HG02870 (cell line): ENCODE results near the gene LNX1.

Experiments
- ATAC-seq: cut with Tn5 transposase; IDR thresholded peaks from one replicate; pipeline ENCODE4 v1.9.1; 2021; ENCODE audit warnings: mild to moderate bottlenecking, moderate library complexity; ENCODE audit not compliant: unreplicated experiment

LNX1 gene

DNA sequence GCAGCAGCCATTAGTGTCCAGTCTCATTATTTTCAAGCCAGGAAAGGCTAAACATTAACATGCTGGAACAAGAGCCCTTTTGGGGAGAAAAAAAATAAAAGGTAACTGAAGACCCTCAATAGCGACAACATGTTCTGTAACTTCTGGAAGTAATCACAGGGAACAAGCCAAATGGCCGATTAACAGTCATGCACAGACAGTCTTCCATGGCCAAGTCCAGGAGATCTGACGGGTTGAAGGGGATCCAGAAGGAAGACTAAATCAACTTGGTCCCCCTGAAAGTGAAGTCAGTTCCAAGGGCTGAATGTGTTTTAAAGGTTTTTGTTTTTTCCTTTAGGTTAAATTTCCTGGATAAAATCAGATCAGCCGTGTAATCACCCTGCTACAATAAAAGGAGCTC is 52.5 kb downstream of the LNX1 start:
- no peak for ATAC-seq

DNA sequence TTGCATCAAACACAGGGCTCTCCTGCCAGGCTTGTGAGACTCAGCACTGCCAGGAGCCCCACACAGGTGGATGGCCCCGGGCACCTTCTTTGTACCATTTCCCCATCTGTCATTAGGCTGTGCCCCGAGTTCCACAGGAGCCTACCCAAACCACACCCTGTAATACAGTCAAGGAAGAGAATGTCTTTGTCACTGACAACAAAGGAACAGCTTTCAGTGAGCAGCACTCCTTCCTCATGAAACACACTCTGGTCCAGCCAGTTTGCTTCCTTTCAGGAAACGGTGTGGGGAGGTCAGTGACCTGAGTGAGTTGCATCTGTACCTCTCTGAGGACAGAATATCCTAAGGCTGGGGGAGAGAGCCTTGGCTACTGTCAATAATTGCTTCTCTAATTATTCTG is 53.7 kb downstream of the LNX1 start:
- ATAC-seq, result no peak

GRCh38 chr4:53536328-53536727 is 55.0 kb downstream of the LNX1 start:
- ATAC-seq, result no peak

DNA sequence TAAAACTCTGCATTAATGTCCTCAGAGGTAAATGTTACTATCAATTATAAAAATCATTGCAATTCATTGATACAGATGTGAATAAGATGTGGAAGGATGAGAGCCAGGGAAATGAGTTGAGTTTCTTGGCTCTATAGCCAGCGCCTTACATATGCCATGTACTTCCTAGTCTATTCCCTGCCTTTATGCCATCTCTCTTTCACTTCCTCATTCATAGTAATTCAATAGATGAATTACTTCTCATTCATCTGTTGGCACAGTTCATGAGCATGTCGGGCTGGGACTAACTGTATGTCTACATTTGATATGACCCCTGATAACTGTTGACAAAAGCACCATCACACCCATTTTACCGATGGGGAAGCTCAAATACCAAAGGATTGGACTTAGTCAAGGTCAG is 55.7 kb downstream of the LNX1 start:
- no peak for ATAC-seq

GRCh38 chr4:53534684-53535083 is 56.6 kb downstream of the LNX1 start:
- no peak for ATAC-seq

- ATAC-seq, result no peak
These were observed 58.8 kb downstream of the LNX1 start for GRCh38 chr4:53532521-53532920.

- no peak for ATAC-seq
These were observed 59.6 kb downstream of the LNX1 start for GRCh38 chr4:53531585-53532224.

DNA sequence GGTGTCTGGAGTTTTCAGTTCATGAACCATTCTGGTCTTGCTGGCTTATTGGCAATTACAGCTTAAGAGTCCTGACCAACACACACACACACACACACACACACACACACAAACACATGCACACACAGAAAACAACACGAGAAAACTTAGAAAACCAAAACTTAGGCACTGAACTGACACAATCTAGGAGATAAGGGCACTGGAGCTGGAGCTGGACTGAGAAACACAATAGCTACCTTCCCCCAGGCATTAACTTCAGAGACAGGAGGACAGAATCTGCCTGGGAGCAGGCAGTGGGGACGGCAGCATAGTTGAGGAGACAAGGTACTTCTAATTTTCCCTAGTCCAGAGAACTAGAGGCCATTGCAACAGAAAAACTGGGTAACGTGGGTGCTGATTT is 62.3 kb downstream of the LNX1 start:
- no peak for ATAC-seq

DNA sequence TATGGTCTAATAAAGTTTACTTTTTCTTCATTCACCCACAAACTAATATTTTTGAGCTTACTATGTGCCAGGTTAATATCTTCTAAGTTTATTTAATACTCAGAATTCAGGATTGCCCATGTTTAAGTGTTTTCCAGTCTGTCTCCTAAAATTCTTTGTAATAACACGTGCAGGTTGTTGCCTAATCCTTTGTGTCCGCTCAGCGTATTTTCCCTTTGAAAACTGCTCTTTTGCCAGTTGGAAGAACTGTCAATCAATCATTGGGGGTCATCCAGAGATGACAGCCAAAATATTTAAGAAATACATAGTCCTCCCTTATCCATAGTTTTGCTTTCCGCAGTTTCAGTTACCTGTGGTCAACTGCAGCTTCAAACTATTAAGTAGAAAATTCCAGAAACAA is 63.4 kb downstream of the LNX1 start:
- ATAC-seq, result no peak

- ATAC-seq, result no peak
These were observed 64.0 kb downstream of the LNX1 start for GRCh38 chr4:53527326-53527725.

GRCh38 chr4:53522334-53522733 is 69.0 kb downstream of the LNX1 start:
- ATAC-seq, result no peak

DNA sequence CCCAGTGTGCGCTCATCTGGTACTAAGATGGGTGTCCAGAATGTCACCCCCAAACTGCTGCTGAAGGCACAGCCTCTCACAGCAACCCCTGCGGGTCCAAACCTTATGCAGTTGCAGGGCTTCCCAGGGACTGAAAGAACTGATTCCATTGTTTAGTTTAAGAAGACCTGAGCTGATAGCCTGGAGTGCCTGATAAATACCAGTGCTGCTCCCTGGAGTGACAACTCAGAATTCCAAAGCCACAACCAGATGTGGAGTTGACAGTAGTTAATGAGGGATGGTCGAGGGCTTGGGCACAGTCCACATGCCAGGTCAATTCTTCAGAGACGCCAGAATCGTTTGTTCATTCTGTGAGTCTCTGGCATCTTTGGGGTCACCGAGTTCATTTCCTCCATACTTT is 71.2 kb downstream of the LNX1 start:
- ATAC-seq, result no peak

GRCh38 chr4:53518807-53519206 is 72.5 kb downstream of the LNX1 start:
- ATAC-seq, result no peak

DNA sequence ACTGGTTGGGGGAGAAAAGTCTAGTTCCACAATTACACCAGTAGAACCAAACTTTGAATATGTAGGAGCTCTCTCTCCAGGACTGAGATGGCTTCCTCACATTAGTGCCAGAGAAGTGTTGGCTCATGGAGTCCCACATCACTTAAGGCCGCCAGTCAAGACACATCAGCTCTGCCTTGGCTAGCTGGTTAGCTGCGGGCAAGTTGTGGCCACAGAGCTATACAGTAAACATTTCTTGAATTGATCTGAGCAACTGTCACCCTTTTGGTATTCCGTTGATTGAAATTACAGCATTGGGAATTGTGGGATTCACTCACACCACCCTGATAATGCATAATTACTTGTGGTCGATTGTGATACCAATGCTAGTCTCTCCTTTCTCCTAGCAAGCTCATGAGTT is 76.2 kb downstream of the LNX1 start:
- no peak for ATAC-seq

- ATAC-seq, result no peak
These were observed 76.8 kb downstream of the LNX1 start for GRCh38 chr4:53514509-53514908.

GRCh38 chr4:53512608-53513007 is 78.7 kb downstream of the LNX1 start:
- ATAC-seq, result no peak

- no peak for ATAC-seq
These were observed 80.3 kb downstream of the LNX1 start for GRCh38 chr4:53511014-53511413.

DNA sequence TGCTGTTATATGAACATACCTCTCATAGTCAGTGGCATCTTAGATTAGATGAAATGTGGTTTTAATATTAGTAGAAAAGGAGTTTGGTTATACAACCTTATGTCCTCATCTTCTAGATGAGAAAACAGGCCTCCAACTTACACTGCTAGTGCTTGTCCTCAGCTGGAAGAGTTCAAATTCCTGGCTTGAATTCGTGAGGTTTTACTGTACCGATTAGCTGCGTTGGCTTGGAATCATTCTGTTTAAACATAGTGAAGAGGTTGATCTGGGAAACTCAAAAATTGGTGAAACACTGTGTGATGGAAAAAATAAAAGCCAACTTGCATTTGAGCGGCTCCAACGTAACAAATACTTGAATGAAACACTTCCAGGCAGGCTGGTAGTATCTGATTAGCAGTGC is 81.0 kb downstream of the LNX1 start:
- ATAC-seq, result no peak

- ATAC-seq, result no peak
These were observed 82.8 kb downstream of the LNX1 start for GRCh38 chr4:53508446-53508845.

GRCh38 chr4:53507671-53508286 is 83.5 kb downstream of the LNX1 start:
- no peak for ATAC-seq

DNA sequence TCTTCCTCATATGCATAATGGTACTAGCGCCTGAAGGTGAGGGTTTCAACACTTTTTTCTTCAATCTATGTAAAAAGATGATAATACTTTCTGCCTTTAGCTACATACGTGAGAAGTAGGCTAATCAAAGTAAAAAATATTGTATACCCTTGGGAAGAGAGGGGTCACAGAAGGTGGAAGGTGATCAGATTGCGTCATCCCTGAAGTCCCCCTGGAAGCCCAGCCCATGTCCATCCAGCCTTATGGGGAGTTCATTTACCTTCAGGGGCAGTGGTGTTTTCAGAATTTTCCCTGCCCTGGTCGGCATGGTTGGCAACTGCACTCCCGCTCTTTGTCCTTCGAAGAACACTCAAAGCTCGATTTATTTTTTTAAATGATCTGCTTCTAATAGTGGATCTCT is 84.2 kb downstream of the LNX1 start:
- ATAC-seq, result no peak

DNA sequence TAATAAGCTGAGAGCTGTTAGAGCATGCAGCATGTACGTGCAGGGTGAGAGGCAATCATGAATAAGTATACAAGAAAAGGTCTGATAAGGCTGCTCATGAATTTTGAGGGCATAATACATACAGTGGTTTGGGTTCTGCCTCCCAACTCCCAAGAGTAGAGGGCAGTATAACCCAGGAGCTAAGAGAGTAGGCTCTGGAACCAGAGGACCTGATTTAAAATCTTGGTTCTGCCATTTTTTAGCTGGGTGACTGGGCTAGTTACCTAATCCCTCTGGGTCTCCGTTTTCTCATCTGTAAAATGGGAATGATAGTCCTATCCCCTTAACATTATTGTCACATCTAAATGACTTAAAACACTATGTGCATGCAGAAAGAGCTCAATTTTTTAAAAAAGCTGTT is 85.3 kb downstream of the LNX1 start:
- no peak for ATAC-seq

GRCh38 chr4:53502094-53502493 is 89.2 kb downstream of the LNX1 start:
- no peak for ATAC-seq
